Gastrocnemius medialis (tissue), 4 donors: ENCODE measurements around the gene SHC2. TPM values are rescaled to one million over a fixed set of nuclear protein-coding genes. Genes with fewer than 3 reads are reported as not detected.
"Not testable (repeated sequence)": the region's sequence is repeated elsewhere in the genome, so short reads cannot be mapped to it uniquely, and the experiment has no call there.

Source experiments
- ATAC-seq, 2 donors: fragments of 150-250 bp; one replicate each; pipeline ENCODE4 v1.9.1; 2016
- DNase-seq, 2 donors: peaks; one replicate each; pipeline ENCODE4 v3.0.0-alpha.2; 2019
- H3K27ac ChIP-seq, 4 donors: fragments of 200-600 bp; sonication (generic); 1 replicate in 1 of 4; 2 replicates in 3 of 4; pipeline ENCODE4 v1.5.1; 2016 to 2018; ENCODE audit warnings: mild to moderate bottlenecking in 2 of 4, moderate library complexity in 1 of 4
- H3K27me3 ChIP-seq, 3 donors: fragments of 200-600 bp; sonication (generic) in 2 of 3; 1 replicate in 1 of 3; 2 replicates in 2 of 3; pipeline versions ENCODE4 v1.5.1 to v1.6.0; 2016 to 2019; ENCODE audit warnings: mild to moderate bottlenecking in 1 of 3, moderate library complexity in 1 of 3
- H3K36me3 ChIP-seq, 2 donors: fragments of 200-600 bp; sonication (generic) in 1 of 2; one replicate each; pipeline ENCODE4 v1.5.1; 2017 to 2018
- H3K4me1 ChIP-seq, 2 donors: fragments of 200-600 bp; sonication (generic) in 1 of 2; one replicate each; pipeline ENCODE4 v1.5.1; 2016 to 2017; ENCODE audit warnings: mild to moderate bottlenecking in 2 of 2
- H3K4me3 ChIP-seq, 4 donors: fragments of 200-600 bp; sonication (generic) in 3 of 4; 1 replicate in 1 of 4; 2 replicates in 3 of 4; pipeline ENCODE4 v1.5.1; 2016 to 2019; ENCODE audit warnings: mild to moderate bottlenecking in 2 of 4
- H3K9me3 ChIP-seq, 3 donors: fragments of 200-600 bp; sonication (generic) in 2 of 3; 1 replicate in 1 of 3; 2 replicates in 2 of 3; pipeline ENCODE4 v1.5.1; 2016 to 2019
- CTCF ChIP-seq, 5 experiments: fragments of 450-650 bp in 3 of 5; fragments of 200-600 bp in 2 of 5; sonication (generic) in 2 of 5; IDR thresholded peaks in 4 of 5; conservative IDR thresholded peaks in 1 of 5; 1 replicate in 4 of 5; 2 replicates in 1 of 5; pipeline ENCODE4 v1.5.1; 2016 to 2019; ENCODE audit warnings: antibody characterized with exemption in 5 of 5, mild to moderate bottlenecking in 3 of 5, moderate library complexity in 3 of 5
- POLR2A ChIP-seq, 2 donors: fragments of 450-650 bp; IDR thresholded peaks; one replicate each; pipeline ENCODE4 v1.6.1; 2017; ENCODE audit warnings: antibody characterized with exemption in 2 of 2, mild to moderate bottlenecking in 2 of 2, moderate library complexity in 2 of 2
- in situ Hi-C, 4 donors: fragments of 200-750 bp; cut with MboI; loops; one replicate each; pipeline versions ENCODE4 v1.15.0 to v1.8.0; 2017; ENCODE audit warnings: low sequenced_read_pairs in 4 of 4
- intact Hi-C: fragments of 100-400 bp; cut with DNase I; formaldehyde crosslinking; loops from one replicate; pipeline ENCODE4 v1.15.1; 2023; ENCODE audit warnings: low total_unique reads
- total RNA-seq, 4 donors: library from RNA; depleted of rRNA; stranded (reverse); fragments of >200 nt; gene quantifications; one replicate each; pipeline versions ENCODE4 v1.1.0 to v1.2.3, GENCODE V29; 2016

The SHC2 gene
- total RNA-seq, 4 donors from 2014 or later, result 2.1 to 6.2 (median 4.5) TPM

GRCh38 chr19:384799-385169, 76.0 kb downstream of the SHC2 start:
- Histone ChIP-seq H3K9me3 (no peaks in the 10 kb centered on the region), H3K27ac (no peak overlapping the region), H3K36me3 (no peaks in the 10 kb centered on the region), H3K4me3 (no peak overlapping the region), H3K27me3 (peaks cover 13 to 23% (median 15%) of the 10 kb centered on the region in 3 donors), H3K4me1 (no peaks in the 10 kb centered on the region)
- no peak for DNase-seq
- intact Hi-C loops (loop anchor here (2.0 kb wide), 2 partner anchors 96 to 122 kb away; partner anchors contain the start of gene TPGS1), in situ Hi-C loops (no loop called here)
- no peak for ATAC-seq
- no peak for TF ChIP-seq POLR2A (IDR thresholded peaks at IDR 0.05)
- no peak for TF ChIP-seq CTCF (IDR thresholded peaks at IDR 0.05 in 4 of 5, conservative IDR thresholded peaks at IDR 0.05 in 1 of 5)

GRCh38 chr19:383922-384798, 76.7 kb downstream of the SHC2 start:
- DNase-seq (no peak), ATAC-seq (no peak)
- in situ Hi-C loops (no loop called here), intact Hi-C loops (loop anchor here (2.0 kb wide), 2 partner anchors 97 to 123 kb away; partner anchors contain the start of gene TPGS1)
- Histone ChIP-seq H3K27ac (no peak overlapping the region), H3K27me3 (peaks cover 13 to 23% (median 18%) of the 10 kb centered on the region in 3 donors), H3K4me3 (no peak overlapping the region), H3K36me3 (no peaks in the 10 kb centered on the region), H3K9me3 (no peaks in the 10 kb centered on the region), H3K4me1 (no peaks in the 10 kb centered on the region)
- no peak for TF ChIP-seq POLR2A (IDR thresholded peaks at IDR 0.05)
- peak; percentile 35 to 55 (median 54) for TF ChIP-seq CTCF (IDR thresholded peaks at IDR 0.05 in 4 of 5, conservative IDR thresholded peaks at IDR 0.05 in 1 of 5)

- Histone ChIP-seq H3K4me3 (no peak overlapping the region), H3K27ac (no peak overlapping the region), H3K27me3 (peaks cover 13 to 20% (median 15%) of the 10 kb centered on the region in 3 donors), H3K9me3 (no peaks in the 10 kb centered on the region), H3K36me3 (no peaks in the 10 kb centered on the region), H3K4me1 (no peaks in the 10 kb centered on the region)
- in situ Hi-C loops, result no loop called here
- ATAC-seq, result no peak
- intact Hi-C loops, result no loop called here
- DNase-seq, result no peak
- TF ChIP-seq POLR2A (IDR thresholded peaks at IDR 0.05) (no peak), CTCF (IDR thresholded peaks at IDR 0.05 in 4 of 5, conservative IDR thresholded peaks at IDR 0.05 in 1 of 5) (no peak)
Observed at GRCh38 chr19:383040-383439, 77.8 kb downstream of the SHC2 start.

DNA sequence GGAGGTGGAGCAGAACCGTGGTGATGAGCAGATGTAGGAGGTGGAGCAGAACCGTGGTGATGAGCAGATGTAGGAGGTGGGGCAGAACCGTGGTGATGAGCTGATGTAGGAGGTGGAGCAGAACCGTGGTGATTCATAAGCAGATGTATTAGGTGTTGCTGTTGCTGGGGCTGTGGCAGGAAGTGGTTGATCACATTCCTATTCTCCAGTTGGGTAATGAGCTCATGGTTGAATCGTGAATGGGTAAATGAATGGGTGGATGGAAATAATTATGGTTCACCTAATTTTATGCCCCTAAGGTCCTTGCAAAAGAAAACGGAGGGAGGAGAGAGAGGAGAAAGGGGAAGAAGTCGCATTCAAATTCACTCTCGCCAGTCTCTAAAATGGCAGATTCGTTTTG, 78.3 kb downstream of the SHC2 start:
- in situ Hi-C loops, ATAC-seq, H3K27ac ChIP-seq, H3K36me3 ChIP-seq, DNase-seq, intact Hi-C loops, H3K4me3 ChIP-seq, H3K4me1 ChIP-seq, H3K9me3 ChIP-seq: not testable (repeated sequence)
- H3K27me3 ChIP-seq, result peaks cover 13 to 18% (median 17%) of the 10 kb centered on the region in 3 donors

DNA sequence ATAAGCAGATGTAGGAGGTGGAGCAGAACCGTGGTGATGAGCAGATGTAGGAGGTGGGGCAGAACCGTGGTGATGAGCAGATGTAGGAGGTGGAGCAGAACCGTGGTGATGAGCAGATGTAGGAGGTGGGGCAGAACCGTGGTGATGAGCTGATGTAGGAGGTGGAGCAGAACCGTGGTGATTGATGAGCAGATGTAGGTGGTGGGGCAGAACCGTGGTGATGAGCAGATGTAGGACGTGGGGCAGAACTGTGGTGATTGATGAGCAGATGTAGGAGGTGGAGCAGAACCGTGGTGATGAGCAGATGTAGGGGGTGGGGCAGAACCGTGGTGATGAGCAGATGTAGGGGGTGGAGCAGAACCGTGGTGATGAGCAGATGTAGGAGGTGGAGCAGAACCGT, 78.9 kb downstream of the SHC2 start:
- H3K36me3 ChIP-seq, H3K4me3 ChIP-seq, H3K27ac ChIP-seq, H3K4me1 ChIP-seq, intact Hi-C loops, DNase-seq, in situ Hi-C loops, ATAC-seq, H3K9me3 ChIP-seq: not testable (repeated sequence)
- H3K27me3 ChIP-seq, result peaks cover 13 to 17% (median 17%) of the 10 kb centered on the region in 3 donors

DNA sequence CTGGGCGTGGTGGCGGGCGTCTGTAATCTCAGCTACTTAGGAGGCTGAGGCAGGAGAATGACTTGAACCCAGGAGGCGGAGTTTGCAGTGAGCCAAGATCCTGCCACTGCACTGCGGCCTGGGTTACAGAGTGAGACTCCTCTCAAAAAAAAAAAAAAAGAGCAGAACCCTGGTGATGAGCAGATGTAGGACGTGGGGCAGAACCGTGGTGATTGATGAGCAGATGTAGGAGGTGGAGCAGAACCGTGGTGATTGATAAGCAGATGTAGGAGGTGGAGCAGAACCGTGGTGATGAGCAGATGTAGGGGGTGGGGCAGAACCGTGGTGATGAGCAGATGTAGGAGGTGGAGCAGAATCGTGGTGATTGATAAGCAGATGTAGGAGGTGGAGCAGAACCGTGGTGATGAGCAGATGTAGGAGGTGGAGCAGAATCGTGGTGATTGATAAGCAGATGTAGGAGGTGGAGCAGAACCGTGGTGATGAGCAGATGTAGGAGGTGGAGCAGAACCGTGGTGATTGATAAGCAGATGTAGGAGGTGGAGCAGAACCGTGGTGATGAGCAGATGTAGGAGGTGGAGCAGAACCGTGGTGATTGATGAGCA, 80.1 kb downstream of the SHC2 start:
- ATAC-seq, intact Hi-C loops, H3K27ac ChIP-seq, H3K4me1 ChIP-seq, in situ Hi-C loops, H3K4me3 ChIP-seq, H3K9me3 ChIP-seq, H3K36me3 ChIP-seq, DNase-seq: not testable (repeated sequence)
- peaks cover 14 to 18% (median 17%) of the 10 kb centered on the region in 3 donors for H3K27me3 ChIP-seq
